ENCODE results near the gene HSD17B11.
A peak's percentile ranks its signal among the peaks of the same experiment; 100 is the strongest.
"Not testable (repeated sequence)": the region's sequence is repeated elsewhere in the genome, so short reads cannot be mapped to it uniquely, and the experiment has no call there.

HSD17B11 gene

DNA sequence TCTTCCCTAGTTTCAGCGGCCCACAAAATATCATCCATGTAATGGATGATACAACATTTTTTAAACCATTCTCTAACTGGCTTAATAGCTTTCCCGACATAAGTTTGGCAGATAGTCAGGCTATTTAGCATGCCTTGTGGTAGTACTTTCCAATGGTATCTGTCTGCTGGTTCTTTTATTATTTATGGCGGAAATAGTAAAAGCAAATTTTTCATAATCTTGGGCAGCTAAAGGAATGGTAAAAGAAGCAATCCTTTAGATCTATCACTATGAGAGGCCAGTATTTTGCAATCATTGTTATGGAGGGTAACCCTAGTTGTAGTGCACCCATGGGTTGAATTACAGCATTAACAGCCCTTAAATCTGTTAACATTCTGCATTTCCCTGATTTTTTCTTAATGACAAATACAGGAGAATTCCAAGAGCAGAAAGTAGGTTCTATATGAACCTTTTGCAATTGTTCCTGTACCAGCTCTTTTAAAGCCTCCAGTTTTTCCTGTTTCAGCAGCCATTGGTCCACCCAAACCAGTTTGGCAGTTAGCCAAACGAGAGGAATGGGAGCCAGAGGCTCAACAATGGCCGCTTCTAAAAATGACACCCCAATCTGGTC is 14.3 kb upstream of the HSD17B11 start:
- no peak for DNase-seq (ENCODE audit: low read depth in 2 of 2)

DNA sequence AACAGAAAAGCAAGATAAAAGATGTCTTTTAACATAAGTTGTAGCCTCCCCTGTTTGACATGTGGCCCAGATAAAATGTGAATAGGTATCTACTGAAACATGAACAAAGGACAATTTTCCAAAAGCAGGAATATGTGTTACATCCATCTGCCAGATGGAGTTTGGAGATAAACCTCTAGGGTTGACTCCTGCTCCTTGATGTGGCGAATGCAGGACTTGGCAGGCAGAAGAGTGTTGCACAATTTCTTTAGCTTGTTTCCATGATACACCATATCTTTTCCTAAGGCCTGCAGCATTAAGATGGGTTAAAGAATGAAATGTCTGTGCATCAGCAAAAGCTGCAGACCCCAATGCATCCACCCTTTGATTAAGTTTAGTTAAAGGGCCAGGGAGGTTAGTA is 12.7 kb upstream of the HSD17B11 start:
- DNase-seq (ENCODE audit: low read depth in 2 of 2), result not testable (repeated sequence)

DNA sequence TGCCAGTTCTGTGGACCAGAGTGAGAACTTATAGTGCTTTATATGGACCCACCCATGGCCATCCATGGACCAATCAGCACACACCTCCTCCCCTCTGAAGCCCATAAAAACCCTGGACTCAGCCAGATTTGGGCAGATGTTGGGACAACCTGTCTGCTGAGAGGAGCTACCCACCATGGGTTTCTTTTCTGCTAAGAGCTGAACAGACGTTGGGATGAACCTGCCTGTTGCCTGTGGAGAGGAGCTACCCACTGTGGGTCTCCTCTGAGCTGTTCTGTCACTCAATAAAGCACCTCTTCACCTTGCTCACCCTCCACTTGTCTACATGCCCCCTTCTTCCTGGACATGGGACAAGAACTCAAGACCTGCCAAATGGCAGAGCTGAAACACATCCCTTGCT is 9.0 kb upstream of the HSD17B11 start:
- no peak for DNase-seq (ENCODE audit: low read depth in 2 of 2)

DNA sequence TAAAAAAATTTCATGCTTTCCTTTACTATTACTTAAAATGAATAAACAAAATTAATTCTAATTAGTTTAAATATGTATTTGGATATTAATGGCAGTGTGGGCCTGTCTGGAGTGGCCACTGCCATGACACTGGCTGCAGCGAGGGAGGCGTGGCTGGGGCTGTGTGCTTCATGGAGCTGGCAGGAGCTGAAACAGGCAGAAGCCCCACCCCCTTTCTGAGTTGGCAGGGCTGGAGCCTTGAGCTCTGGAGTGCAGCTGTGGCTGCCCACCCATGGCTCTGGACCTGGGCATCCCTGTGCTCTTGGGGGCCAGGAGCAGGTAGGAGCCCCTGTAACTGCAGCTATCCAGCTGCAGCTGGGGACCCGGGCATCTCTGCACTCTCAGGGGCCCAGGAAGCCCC is 8.2 kb upstream of the HSD17B11 start:
- no peak for DNase-seq (ENCODE audit: low read depth in 2 of 2)

DNA sequence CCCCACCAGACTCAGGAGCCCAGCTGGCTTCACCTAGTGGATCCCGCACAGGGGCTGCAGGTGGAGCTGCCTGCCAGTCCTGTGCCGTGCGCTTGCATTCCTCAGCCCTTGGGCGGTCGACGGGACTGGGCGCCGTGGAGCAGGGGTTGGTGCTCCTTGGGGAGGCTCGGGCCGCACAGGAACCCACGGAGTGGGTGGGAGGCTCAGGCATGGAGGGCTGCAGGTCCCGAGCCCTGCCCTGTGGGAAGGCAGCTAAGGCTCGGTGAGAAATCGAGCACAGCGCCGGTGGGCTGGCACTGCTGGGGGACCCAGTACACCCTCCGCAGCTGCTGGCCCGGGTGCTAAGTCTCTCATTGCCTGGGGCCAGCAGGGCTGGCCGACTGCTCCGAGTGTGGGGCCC is 4.9 kb upstream of the HSD17B11 start:
- DNase-seq (ENCODE audit: low read depth in 2 of 2), result not testable (repeated sequence)

DNA sequence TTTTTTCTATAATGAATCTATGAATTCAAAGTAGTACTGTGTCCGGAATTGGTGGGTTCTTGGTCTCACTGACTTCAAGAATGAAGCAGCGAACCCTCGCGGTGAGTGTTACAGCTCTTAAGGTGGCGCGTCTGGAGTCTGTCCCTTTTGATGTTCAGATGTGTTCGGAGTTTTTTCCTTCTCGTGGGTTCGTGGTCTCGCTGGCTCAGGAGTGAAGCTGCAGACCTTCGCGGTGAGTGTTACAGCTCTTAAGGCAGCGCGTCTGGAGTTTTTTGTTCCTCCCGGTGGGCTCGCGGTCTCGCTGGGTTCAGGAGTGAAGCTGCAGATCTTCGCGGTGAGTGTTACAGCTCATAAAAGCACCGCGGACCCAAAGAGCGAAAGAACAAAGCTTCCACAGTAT is 4.1 kb upstream of the HSD17B11 start:
- not testable (repeated sequence) for DNase-seq (ENCODE audit: low read depth in 2 of 2)

DNA sequence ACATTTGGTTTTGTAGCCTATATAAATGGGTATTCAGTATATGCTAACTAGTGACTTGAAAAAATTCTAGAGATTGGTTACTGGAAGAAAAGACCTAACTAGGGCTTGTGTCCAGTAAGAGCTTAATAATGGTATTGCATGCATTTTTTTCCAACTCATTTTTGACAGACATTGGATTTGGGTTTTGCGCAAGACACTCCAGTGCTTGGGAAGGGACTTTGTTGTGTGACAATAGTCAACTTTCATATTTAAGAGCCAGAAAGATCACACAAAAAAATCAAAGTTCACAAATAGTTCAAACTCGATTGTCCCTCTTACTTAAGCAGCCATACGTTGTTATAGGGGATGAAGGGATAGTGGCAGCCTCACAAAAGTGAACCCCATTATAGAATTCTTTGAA is 1.2 kb upstream of the HSD17B11 start:
- no peak for DNase-seq (ENCODE audit: low read depth in 2 of 2)

DNA sequence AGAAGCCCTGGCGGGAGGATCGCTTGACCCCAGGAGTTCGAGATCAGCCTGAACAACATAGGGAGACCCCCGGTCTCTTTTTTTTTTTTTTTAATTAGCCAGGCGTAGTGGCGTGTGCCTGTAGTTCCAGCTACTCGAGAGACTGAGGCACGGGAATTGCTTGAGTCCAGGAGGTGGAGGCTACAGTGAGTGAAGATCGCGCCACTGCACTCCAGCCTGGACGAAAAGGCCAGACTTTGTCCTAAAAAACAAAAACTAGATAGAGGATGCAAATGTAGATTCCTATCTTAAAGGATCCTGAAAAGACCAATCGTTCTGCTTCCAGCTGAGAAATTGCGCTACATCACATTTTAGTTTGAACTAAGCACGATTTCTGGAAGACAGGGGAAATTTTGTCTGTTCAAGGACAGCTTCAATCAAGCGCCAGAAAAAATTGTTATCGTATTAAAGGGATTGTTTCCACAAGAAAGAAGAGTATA is 627 bp upstream of the HSD17B11 start:
- no peak for DNase-seq (ENCODE audit: low read depth in 2 of 2)

DNA sequence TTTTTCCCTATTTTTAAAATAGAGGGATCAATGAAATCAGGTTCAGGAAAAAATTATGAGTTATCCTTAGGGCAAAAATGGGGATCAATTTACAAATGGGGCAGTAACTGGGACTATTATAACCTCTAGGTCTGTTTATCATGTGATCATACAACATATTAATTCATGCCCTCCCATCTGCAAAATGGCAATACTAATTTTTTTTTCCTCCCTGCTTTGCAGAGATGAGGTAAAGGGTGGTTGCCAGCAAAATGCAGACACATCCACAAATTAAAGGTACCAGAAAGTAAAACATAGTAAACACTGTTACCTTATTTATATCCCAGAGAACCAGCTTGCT is 467 bp downstream of the HSD17B11 start:
- no peak for DNase-seq (ENCODE audit: low read depth in 2 of 2)

DNA sequence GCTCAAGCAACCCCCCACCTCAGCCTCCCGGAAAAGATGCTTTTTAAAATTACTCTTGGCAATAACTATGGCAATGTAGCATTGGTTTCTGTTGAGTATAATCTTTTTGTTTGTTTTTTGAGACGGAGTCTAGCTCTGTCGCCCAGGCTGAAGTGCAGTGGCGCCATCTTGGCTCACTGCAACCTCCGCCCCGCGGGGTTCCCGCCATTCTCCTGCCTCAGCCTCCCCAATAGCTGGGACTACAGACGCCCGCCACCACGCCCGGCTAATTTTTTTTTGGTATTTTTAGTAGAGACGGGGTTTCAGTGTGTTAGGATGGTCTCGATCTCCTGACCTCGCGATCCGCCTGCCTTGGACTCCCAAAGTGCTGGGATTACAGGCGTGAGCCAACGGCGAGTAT is 933 bp downstream of the HSD17B11 start:
- not testable (repeated sequence) for DNase-seq (ENCODE audit: low read depth in 2 of 2)

DNA sequence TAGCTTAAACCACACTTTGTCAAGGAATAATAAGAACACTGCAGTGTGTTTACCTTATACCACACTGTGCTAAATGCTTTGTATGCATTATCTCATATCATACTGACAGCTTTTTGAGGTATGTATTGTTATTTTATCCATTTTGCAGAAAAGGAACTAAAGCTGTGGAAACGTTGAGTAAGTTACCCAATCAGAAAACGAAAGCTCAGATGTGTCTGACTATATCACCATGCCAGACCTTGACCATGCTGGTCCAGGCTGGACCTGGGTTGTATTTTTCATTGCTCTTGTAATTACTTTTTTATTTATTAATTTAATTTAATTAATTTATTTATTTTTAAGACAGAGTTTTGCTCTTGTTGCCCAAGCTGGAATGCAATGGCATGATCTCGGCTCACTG is 2.1 kb downstream of the HSD17B11 start:
- DNase-seq (ENCODE audit: low read depth in 2 of 2), result no peak

DNA sequence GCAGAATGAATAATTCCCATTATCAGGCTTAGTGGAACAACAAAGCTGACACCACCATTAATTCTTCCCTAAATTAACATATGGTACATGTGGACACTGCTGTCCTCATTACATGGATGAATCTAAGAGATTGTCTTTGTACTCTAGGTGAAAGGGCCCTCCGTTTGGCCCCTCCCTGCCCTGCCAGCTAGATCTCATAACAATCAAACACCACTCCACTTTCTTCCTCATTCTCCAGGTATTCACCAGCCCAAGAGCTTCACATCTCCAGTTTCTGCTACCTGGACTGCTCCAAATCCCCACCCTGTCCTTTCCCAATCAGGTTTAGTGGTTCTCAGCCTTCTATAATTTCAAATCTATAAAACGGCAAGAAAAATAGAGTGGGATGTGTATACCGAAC is 3.8 kb downstream of the HSD17B11 start:
- DNase-seq (ENCODE audit: low read depth in 2 of 2), result no peak

DNA sequence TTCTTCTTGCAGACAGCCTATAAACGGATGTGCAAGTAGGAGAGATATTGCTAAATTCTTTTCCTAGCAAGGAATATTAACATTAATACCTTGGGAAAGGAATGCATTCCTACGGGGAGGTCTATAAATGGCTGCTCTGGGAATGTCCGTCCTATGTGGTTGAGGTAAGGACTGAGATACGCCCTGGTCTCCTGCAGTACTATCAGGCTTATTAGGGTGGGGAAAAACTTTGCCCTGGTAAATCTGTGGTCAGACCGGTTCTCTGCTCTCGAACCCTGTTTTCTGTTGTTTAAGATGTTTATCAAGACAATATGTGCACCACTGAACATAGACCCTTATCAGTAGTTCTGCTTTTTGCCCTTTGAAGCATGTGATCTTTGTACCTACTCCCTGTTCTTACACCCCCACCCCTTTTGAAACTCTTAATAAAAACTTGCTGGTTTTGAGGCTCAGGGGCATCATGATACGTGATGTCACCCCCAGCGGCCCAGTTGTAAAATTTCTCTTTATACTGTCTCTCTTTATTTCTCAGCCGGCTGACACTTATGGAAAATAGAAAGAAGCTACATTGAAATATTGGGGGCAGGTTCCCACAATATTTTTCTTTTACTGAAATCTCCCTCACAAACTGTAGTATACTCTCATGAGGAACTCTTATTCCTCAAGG is 6.4 kb downstream of the HSD17B11 start:
- not testable (repeated sequence) for DNase-seq (ENCODE audit: low read depth in 2 of 2)

DNA sequence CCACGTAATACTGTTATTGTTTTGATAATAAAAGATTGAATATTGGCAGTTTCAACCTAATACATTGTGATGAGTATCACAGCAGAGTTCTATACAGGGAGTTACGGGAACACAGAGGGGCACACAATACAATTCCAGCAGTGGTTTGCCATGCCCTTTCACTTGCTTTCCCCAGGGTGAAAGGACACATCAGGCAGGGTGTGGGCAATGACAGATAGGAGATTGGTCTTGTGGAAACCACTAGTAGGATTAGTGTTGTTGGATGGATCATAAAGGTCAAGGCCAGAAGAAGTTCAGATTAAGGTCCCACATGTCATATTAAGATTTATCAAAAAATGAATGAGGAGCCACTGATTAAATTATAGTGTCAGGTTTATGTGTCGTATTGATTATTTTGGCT is 8.1 kb downstream of the HSD17B11 start:
- DNase-seq (ENCODE audit: low read depth in 2 of 2), result no peak

DNA sequence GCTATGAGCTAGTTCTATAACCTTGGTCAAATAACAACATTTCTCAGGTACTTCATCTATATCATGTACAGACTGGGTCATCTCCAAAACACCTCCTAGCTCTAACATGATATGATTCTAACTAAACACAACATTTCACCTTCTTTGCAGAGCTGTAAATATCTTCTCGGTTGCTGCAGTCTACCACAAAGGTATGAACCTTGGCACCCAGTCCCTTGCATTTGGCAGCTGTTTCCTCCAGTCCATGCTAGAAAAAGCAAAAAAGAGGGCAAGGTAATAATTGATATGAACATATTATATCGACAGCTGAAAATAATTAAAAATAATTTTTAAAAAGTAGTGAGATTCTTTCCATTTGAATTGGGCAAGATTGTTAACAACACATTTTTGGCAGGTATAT is 8.9 kb downstream of the HSD17B11 start:
- no peak for DNase-seq (ENCODE audit: low read depth in 2 of 2)

DNA sequence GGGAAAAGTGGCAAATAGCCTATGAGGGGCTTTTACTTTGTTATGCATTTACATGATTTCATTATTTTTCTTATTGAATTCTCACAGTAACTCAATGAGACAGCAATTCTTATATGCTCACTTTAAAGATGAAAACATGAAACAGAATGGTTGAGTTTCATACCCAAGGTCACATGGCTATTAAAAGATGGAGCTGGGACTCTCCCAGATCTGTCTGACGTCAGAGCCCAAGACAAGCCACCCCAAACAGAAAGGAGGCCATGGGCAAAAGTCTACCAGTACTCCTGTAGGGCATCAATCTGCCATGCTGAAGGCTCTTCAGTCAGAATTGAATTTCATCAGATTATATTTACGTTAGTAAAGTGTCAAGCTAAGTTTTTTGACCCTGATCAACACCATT is 13.2 kb downstream of the HSD17B11 start:
- DNase-seq (ENCODE audit: low read depth in 2 of 2), result no peak

DNA sequence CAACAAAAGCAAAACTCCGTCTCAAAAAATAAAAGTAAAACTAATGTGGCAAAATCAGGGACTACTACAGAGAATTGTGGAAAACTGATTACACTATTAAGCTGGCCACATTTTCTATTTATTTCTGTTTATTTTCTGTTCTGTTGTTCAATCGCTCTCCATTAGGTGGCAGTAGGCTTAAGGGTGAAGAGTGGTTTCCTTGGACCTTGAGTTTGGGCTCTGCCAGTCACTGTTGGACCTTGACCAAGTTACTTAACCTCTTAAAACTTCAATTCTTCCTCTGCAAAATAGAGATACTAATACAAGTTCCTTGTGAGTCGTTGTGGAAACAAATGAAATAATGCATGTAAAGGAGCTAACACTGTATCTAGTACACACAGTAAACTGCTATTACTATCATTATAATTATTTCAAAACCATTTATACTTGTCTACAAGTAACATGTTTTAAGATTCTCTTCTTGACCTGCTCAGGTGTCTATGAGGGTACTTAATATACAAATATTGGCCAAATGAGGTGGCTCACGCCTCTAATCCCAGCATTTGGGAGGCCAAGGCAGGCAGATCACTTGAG is 15.2 kb downstream of the HSD17B11 start:
- DNase-seq (ENCODE audit: low read depth in 2 of 2), result peak; percentile 51 to 56

DNA sequence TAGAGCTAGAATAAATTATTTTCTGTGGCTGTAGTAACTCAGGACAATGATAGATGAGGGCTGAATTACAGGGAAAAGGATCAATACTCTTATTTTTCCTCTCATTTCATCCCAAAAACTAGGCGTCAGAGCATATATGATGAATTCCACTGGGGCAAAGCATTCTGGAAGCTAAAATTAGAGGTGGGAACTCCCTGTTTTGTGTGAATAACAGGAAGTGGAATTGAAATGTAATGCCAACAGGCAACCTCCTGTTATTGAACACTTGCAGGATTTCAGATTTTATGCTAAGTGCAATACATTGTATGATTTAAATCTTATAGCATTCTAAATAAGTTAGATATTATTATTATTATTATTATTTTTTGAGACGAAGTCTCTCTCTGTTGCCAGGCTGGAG is 20.9 kb downstream of the HSD17B11 start:
- no peak for DNase-seq (ENCODE audit: low read depth in 2 of 2)

DNA sequence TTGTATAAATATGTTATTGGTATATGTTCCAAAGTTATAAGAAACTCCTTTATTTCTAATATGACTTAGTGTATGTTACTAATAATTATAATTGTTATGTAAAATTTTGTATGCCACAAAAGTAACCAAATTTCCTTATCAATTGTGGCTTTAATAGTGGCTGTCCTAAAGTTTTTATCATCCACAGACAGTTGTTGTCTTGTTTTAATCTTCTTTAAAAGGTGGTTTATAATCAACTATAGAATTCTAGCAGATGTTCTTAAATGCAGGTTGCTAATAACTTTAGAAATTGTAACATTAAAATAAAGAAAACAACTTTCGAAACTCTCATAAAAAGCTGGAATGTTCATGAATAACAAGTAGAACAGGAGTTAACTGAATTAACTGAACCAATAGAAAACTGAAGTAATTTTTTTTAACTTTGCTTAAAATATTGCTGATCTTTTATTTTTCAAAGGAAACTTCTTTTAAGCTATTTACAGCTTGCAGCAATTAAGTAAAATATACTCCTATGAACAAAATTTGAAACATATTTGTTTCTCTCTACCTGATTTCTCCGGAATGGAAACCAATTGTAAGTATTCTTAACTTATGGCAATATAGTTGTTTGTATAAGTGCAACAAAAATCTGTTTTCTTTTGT is 24.3 kb downstream of the HSD17B11 start:
- DNase-seq (ENCODE audit: low read depth in 2 of 2), result no peak

DNA sequence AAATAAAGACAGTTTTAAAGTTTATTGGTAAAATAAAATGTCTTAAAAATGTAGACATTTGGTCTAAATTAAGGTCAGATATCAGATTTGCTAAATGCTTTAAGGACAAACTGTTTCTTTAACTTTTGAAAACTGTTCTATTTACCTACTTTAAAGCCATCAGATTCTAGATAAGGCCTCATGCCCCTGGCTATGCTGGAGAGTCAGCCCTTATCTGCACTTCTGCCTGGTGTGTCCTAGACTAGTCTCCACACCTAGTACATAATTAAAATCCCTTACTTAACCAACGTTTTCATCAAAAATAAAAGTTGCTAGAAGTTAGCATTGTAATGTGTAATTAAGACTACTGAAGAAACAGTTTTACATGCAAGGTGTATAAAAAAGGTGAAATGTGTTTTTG is 25.6 kb downstream of the HSD17B11 start:
- no peak for DNase-seq (ENCODE audit: low read depth in 2 of 2)

DNA sequence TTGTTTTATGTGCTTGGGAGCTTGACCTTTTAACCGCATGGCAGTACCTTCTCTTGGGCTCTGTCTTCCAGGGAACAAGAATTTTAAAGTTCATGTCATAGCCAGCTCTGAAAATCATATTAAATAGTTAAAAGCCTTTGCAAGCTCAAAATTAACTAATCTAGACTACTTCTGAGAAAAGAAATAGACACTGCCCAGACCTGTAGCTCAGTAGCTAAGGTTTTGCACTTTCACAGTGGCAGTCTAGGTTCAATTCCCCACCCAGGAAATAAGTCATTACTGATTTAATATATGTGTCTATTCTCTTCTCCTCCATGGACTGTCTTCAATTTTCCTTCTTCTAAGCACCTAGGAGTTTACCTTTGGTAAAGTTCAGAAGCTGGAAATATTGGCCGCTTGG is 27.4 kb downstream of the HSD17B11 start:
- no peak for DNase-seq (ENCODE audit: low read depth in 2 of 2)

DNA sequence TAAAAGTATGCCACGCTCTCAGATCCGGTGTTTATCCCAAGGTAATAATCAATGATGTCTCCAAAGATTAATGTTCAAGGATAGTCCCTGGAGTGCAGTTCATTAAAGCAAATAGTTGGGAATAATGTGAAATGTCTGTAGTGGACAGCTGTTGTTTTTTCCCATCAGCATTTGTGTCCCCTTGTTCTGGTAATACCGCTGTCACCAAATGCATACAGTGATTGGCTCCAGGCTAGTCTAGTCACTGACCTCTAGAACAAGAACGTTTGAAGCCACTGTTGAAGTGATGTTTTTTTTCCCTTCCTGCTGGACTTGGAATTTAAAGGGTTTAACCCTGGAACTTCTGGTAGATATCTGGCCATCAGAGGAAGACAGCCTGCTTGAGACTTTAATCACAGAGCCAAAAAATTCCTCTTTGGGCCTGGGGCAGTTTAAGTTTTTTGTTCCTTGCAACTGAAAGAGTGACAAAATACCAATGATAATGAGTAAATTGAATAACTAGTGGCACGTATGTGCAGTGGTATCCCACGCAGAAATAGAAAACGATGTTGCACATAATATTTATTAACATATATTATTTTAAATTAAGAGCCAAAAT is 30.6 kb downstream of the HSD17B11 start:
- DNase-seq (ENCODE audit: low read depth in 2 of 2), result no peak

DNA sequence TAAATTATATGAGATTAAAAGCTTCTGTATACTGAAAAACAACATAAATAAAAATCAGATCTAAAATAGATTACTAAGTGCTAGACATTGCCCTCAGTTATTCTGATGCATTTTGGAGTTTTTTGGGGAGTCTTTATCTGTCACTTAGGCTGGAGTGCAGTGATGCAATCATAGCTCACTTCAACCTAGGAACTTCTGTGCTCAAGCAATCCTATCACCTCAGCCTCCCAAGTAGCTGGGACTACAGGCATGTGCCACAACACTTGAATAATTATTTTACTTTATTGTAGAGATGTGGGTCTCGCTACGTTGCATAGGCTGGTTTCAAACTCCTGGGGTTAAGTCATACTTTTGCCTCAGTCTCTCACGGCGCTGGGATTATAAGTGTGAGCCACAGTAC is 31.7 kb downstream of the HSD17B11 start:
- DNase-seq (ENCODE audit: low read depth in 2 of 2), result no peak

Measured in fibroblast of skin of left quadriceps (primary cell).